ENCODE results near the gene IRF8.

The IRF8 gene

DNA sequence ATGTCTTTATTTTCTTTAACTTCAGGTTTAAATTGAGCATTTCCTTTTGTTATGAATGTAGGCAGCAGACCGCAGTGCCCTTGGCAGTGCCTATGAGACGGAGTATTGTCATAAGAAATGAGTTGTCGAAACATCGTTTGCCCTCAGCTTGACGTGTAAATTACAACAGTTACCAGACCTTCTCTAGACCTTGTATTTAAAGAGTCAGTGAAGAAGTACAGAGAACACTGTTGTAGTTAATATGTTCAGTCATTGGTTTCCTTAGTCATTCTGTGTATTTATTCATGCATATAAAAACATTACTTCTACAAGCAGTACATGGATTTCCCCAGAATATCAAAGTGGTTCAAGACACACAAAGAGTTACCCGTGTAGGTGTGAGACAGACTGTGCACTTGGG is 19.0 kb downstream of the IRF8 start:
- TF ChIP-seq, protein P1, sequence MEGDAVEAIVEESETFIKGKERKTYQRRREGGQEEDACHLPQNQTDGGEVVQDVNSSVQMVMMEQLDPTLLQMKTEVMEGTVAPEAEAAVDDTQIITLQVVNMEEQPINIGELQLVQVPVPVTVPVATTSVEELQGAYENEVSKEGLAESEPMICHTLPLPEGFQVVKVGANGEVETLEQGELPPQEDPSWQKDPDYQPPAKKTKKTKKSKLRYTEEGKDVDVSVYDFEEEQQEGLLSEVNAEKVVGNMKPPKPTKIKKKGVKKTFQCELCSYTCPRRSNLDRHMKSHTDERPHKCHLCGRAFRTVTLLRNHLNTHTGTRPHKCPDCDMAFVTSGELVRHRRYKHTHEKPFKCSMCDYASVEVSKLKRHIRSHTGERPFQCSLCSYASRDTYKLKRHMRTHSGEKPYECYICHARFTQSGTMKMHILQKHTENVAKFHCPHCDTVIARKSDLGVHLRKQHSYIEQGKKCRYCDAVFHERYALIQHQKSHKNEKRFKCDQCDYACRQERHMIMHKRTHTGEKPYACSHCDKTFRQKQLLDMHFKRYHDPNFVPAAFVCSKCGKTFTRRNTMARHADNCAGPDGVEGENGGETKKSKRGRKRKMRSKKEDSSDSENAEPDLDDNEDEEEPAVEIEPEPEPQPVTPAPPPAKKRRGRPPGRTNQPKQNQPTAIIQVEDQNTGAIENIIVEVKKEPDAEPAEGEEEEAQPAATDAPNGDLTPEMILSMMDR (IDR thresholded peaks at IDR 0.05; ENCODE audit: control insufficient read depth, insufficient read depth, low read depth, low read length, missing control alignments), result no peak
- H3K4me3 ChIP-seq (ENCODE audit: control insufficient read depth, low read depth, low read length), result no peak overlapping the region
- DNase-seq (ENCODE audit: low read depth), result no peak

DNA sequence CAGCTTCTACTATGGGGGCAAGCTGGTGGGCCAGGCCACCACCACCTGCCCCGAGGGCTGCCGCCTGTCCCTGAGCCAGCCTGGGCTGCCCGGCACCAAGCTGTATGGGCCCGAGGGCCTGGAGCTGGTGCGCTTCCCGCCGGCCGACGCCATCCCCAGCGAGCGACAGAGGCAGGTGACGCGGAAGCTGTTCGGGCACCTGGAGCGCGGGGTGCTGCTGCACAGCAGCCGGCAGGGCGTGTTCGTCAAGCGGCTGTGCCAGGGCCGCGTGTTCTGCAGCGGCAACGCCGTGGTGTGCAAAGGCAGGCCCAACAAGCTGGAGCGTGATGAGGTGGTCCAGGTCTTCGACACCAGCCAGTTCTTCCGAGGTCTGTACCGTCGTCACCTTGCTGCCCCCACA is 19.5 kb downstream of the IRF8 start:
- TF ChIP-seq, protein P1 (IDR thresholded peaks at IDR 0.05; ENCODE audit: control insufficient read depth, insufficient read depth, low read depth, low read length, missing control alignments), result no peak
- H3K4me3 ChIP-seq (ENCODE audit: control insufficient read depth, low read depth, low read length), result no peak overlapping the region

DNA sequence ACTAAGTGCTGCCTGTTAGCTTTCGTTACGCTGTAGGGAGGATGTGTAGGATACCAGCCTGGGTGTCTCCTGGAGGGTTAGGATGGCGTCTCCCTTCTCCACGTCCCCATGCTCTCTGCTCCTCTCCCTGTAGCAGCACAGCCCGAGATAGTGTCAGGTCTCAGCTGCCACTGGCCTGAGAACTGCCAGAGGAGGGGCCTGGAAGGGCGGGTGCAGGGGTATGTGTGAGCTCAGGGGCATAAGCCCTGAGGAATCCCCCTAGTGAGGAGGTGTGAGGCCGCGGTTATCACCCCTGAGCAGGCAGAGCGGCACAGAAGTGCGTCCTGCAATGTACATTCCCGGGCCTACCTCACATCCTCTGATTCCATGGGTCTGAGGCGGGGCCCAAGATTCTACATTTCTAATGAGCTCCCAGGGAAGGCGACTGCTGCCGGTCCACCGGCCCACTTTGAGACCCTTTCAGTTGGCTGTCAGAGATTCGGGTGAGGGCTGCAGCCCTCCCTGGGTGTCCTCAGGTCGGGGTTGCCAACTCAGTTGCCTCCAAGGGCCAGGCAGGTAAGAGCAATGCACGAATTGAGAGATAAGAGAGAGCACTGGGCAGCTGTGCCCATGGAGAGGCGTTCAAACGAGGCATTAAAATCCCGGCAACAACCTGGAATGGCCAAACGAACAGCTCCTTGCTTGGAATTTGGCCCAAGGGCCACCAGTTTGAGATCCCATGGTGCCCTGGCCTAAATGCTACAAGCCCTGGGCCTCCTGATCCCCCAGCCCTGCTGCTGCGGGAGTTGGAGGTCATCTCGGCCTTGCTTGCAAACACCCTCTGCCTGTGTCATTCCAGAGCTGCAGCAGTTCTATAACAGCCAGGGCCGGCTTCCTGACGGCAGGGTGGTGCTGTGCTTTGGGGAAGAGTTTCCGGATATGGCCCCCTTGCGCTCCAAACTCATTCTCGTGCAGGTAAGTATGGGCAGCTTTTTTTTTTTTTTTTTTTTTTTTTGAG is 20.6 kb downstream of the IRF8 start:
- no peak overlapping the region for H3K4me3 ChIP-seq (ENCODE audit: control insufficient read depth, low read depth, low read length)
- TF ChIP-seq, protein P1 (IDR thresholded peaks at IDR 0.05; ENCODE audit: control insufficient read depth, insufficient read depth, low read depth, low read length, missing control alignments), result no peak
- DNase-seq (ENCODE audit: low read depth), result no peak

More for the DNA sequence above, 19.5 kb downstream of the IRF8 start:
- no peak for DNase-seq (ENCODE audit: low read depth)

- no peak for DNase-seq (ENCODE audit: low read depth)
- TF ChIP-seq, protein P1 (IDR thresholded peaks at IDR 0.05; ENCODE audit: control insufficient read depth, insufficient read depth, low read depth, low read length, missing control alignments), result no peak
- no peak overlapping the region for H3K4me3 ChIP-seq (ENCODE audit: control insufficient read depth, low read depth, low read length)
Measured at GRCh38 chr16:85921026-85921425, 22.1 kb downstream of the IRF8 start.

- TF ChIP-seq, protein P1 (IDR thresholded peaks at IDR 0.05; ENCODE audit: control insufficient read depth, insufficient read depth, low read depth, low read length, missing control alignments), result no peak
- H3K4me3 ChIP-seq (ENCODE audit: control insufficient read depth, low read depth, low read length), result no peak overlapping the region
- no peak for DNase-seq (ENCODE audit: low read depth)
Measured at GRCh38 chr16:85923153-85924021, 24.4 kb downstream of the IRF8 start.

GRCh38 chr16:85924675-85925074 is 25.7 kb downstream of the IRF8 start:
- no peak for DNase-seq (ENCODE audit: low read depth)
- TF ChIP-seq, protein P1 (IDR thresholded peaks at IDR 0.05; ENCODE audit: control insufficient read depth, insufficient read depth, low read depth, low read length, missing control alignments), result no peak
- no peak overlapping the region for H3K4me3 ChIP-seq (ENCODE audit: control insufficient read depth, low read depth, low read length)
